HG02610 (cell line): ENCODE data around the gene CHI3L1.

Source experiments
- ATAC-seq: cut with Tn5 transposase; IDR thresholded peaks from one replicate; pipeline ENCODE4 v1.9.1; 2021; ENCODE audit warnings: mild to moderate bottlenecking, moderate library complexity; ENCODE audit not compliant: unreplicated experiment

The CHI3L1 gene

DNA sequence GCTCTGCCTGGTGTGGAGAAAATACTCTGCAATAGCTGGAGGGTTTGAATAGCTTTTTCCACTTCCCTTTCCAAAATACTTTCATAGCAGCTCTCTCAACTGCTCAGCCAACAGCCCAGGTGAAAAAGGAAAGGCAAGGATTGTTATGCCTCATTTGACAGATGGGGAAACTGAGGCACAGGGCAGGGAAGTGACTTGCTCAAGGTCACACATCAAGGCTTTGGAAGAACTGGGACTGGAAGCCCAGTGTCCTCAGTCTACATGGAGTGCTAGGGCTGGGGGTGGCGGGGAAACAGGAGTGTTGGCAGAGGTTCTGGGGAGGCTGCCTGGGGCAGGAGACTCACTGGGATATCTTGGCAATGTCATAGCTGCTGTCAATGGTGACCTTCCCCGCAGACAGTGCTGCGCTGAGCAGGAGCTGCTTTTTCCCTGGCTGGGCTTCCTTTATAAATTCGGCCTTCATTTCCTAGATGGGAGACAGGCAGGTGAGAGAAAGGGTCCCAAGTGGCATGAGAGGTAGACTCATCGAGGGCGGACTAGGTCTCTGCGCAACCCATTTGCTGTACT is 4.0 kb downstream of the CHI3L1 start:
- no peak for ATAC-seq

DNA sequence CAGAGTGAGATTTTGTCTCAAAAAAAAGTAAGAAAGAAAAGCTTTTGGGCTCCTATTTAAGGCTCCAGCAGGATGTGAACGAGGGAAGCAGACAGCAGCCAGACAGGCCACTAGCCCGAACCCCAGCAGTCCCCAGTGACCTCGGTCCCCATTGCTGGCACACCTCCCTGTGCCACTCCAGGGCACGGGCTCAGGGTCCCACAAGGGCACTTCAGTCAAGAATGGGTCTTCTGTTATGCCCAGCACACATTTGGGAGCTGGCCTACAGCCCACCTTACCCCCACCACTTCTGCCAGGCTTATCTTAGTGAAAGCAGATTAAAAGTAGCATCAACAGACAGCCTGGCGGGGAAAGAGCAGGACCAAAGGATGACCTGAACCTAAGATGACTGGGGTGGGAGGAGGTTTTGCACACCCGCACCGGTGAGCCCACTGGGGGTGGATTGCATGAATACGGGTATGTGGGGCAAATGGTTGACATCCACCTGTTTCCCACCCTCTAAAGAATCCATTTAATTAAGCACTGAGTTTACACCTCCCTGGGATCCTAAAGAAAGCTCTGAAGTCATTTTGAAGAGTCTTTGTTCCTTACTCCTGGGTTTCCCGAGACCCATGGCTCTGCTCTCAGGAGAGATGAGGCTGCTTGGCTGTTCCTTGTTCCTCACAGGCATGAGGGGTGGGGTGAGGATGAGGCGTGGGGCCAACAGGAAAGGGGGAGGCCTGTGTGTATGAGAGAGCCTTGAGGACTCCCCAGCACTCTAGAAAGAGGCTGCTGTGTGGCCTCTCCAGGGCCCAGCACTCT is 4.7 kb downstream of the CHI3L1 start:
- no peak for ATAC-seq

DNA sequence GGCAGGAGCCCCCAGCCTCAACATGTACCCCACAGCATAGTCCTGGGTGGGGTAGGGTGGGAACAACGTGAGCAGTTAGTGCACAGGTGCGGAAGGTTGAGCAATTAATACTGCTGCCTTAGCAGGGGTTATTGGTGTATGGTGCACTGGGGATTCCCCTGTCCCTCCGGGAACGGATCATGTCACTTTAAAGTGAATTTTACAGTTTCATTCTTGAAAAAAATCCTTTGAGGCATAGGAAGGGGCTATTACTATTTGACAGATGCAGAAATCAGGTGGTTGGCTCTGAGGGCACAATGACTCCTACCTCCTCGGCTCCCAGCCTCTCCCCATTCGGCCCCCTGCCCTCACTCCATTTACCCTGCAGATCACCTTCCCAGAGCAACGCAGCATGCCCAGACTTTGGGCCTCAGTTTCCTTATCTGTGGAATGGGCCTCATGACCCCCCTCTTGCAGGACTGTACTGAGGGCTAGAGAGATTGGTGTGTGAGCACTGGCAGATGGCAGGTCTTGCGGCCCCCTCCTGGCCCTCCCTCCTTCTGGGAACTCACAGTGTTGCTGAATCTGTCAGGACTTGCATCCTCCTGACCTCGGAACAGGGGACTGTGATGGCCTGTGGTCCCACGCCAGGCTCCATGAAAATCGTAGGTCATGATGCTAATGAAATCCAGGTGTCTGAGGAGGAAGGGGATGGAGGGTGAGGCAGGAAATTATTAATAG is 5.7 kb downstream of the CHI3L1 start:
- no peak for ATAC-seq

DNA sequence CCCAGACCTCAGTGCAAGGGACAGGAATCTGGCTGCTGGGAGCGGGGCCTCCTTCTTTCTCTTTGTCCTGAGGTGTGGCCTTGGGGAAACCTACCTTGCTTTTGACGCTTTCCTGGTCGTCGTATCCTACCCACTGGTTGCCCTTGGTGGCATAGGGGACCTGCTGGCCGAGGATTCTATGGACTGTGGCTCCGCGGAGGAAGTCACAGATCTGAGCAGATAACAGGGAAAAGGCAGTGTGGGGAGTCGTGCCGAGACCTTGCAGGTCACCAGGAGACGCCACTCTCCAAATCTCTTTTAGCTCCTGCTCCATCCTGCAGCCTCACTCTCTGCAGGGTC is 6.9 kb downstream of the CHI3L1 start:
- ATAC-seq, result no peak

DNA sequence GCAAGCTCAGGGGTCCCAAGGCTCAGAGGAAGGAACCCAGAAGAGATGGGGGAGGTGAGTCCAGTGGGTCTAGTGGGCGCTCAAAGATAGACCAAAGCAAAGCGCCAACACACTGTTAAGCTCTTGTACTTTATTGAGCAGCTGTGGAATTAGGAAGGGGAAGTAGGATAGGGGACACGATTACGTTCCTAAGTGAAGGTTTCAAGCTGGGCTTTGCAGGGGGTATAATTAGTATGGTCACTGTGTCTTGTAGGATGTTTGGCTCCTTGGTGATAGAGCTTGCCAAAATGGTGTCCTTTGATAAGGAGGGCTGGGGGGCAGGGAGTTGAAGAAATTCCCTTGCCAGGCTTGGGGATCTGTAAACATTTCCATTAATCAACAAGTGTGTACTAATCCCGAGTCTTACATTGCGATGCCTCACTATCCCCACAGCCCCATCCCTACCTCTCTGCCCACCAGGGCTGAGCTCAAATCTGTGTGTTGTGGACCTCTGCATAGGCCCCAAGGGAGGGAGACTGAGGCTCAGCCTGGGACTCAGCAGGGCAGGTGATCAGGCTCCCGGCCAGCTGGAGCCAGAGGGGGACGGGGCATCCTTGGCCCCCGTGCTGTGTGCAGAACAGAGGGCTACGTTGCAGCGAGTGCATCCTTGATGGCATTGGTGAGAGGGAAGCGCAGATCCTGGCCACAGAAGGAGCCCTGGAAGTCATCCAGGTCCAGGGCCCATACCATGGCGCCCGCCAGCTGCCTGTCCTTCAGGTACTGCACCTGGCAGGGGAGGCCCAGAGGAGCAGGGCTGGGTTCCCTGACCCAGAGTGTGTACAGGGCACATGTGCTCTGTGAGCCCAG is 7.5 kb downstream of the CHI3L1 start:
- ATAC-seq, result no peak

DNA sequence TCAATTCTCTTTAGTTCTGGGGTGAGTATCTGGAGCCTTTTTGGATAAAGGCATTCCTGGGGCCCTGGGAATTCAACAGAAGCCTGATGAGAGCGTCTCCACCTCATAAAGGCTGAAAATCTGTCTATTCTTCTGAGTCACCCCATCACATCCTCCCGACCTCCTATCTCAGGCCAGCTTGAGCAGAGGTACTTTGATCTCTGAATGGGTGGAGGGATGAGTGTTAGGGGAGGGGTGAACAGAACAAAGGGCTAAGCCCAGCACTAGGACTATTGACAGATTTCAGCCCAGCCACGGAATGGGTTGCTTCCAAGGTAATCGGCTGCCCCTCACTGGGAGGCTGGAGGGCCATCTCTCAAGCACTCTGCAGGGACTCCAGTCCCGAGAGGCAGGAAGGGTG is 8.4 kb downstream of the CHI3L1 start:
- no peak for ATAC-seq

DNA sequence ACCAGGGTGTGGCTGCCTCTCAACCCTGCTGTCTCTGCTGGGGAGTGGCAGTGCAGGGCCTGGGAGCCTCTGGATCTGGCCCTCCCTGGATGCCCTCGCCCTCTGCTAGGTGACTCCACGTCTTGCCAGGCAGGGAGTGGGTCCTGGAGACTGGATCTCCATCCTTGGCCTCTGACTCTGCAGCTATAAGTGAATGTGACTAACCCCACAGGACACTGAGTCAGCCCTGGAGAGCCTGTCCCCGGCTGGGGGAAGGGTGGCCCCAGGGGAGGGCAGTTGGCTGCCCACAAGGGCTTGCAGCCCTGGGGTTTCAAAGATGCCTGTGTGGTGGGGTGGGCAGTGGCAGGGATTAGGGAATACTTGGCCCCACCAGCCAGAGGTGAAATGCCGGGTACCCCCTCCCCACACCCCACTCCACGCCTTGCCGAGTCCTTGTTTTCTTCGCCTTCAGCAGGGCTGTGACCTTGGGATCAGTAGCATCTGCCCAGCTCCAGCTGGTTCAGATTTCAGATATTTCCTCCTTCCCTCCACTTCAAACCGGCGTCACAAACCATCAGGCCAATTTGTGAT is 8.9 kb downstream of the CHI3L1 start:
- ATAC-seq, result no peak

DNA sequence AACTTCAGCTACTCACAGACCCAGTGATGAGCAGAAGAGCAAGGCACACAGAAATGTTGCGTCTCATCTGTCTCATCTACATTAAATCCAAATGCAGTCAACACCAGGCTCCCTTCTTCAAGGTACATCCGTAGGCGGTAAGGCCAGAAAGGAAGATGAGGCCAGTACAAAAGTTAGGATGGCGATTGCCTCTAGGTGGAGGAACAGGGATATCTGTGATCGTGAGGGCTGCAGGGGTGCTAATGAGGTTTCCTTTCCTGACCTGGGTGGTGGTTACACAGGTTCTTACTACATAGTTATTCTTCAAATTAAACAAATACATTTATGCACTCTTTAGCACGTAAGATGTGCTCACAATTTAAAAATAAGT is 9.5 kb downstream of the CHI3L1 start:
- ATAC-seq, result no peak

DNA sequence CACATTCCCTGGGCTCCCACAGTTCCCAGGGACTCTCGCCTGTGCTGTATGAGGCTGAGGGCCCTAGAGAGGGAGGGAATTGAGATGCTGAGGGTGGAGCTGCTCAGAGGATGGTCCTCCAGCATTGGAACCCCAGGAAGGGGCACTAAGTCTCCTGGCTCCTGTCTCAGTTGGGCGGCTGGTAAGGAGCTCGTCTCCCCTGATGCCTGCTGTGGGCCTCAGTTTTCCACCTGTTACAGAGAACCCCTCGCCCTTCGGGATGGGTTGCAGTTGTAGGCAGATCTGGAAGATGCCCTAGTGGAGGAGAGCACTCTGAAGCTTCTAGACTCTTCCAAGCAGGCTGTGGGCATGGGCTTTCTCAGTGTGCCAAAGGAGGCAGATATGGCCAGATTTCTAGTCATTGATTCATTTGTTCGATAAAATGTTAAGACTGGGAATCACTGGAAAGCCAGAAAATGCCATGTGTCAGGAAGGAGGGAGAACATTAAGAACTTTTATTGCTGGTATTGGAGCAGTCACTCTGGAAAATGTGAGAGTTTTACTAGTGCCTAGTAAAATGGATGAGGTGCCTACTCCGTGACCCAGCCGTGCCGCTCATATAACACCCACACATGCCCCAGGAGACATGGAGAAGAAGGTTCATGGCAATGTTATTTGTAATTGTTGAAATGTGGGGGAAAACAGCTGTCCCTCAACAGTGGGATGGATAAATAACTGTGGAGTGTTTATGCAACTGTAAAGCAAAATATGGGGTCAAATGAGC is 10.1 kb downstream of the CHI3L1 start:
- ATAC-seq, result no peak

DNA sequence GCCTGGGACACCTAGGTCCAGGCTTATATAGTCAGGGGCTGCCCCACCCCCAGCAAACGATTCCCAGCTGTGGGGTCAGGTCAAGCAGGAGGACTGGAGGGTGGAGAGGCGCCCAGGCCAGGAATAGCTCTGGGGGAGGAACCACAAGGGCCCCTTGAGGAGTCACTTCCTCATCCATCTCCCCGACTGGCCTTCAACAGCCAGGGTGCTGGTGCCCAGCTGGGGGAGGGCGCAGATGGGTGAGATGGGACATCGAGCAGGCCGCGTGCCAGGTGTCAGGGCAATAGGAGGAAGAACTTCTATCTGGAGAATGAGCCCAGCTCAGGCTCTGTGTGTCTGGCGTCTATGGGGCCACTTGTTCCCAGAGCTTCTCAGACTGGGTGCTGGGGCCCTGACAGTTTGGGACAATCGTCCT is 10.7 kb downstream of the CHI3L1 start:
- no peak for ATAC-seq

DNA sequence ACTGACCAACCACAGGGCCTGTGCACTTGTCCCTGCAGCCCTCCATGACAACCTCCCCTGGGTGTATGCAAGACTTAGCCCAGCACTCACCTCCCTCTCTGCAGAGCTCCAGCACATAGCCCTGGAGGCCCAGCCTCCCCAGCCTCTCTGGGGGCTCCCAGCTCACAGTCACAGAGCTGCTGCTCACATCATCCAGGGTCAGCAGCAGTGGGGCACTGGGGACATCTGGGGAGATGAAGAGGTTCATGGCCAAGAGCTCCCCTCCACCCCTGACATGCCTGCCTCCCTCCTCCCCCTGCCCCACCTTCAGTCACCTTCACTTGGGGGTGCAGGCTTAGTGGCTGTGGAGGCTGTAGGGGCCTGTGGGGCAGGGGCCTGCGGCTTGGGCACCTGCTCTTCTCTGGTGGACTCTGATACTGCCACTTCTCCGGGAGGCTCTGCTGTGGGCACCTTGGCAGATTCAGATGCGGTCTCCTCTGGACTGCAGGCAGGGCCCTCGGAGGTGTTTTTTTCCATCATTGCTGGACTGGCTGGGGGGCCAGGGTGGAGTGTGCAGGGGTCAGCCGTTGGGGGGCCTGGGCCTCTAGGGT is 11.2 kb downstream of the CHI3L1 start, which contains the start of gene MYBPH:
Gene MYBPH (minus strand): TSS at position 590 of the 590 bp plus-strand sequence. CDS start 71 bp downstream, at position 519.
- no peak for ATAC-seq

DNA sequence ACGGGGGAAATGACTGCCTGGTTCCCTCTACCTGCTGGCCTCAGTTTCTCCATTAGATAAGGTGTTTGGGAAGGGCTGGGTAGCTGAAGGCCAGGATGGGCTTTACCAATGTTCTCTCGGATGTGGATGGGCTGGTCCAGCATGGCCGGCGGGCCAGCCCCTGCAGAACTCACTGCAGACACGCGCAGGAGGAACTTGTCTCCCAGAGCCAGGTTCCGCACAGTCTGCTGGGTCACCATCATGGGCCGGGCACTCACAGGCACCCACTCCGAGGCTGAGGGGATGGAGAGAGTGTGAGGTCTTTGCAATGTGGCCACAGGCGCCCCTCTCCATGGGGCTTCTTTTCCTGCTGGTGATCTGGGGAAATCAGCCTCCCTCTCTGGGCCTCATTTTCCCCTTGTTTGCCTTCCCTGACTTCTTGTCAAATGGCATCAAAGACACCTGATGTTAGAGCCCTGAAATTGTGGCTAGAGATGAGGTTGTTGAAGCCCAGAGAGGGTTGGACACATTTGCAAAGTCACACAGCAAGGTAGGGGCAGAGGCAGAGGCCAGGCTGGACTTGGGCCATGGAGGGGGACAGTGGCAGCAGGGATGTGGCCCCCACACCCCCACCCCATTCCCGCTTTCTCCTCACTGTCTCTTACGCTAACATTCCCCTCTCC is 12.0 kb downstream of the CHI3L1 start:
- no peak for ATAC-seq

DNA sequence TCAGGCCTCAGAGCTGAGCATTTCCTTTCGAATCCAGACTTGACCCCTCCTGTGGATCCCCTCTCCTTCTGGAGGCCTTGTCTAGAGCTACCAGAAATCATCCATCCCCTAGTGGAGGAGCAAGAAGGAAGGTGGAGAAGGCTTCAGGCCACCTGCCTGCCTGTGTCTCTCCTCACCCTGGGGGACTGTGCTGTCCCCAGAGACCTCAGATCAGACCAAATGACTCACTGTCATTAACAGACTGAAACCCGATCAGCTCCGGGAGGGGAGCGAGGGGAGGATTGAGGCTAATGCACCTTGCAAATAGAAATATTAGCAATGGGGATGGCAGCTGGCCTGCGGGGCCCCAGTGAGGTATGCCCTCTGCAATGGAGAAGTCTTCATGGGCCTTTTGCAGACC is 12.9 kb downstream of the CHI3L1 start:
- ATAC-seq, result peak; percentile 88

DNA sequence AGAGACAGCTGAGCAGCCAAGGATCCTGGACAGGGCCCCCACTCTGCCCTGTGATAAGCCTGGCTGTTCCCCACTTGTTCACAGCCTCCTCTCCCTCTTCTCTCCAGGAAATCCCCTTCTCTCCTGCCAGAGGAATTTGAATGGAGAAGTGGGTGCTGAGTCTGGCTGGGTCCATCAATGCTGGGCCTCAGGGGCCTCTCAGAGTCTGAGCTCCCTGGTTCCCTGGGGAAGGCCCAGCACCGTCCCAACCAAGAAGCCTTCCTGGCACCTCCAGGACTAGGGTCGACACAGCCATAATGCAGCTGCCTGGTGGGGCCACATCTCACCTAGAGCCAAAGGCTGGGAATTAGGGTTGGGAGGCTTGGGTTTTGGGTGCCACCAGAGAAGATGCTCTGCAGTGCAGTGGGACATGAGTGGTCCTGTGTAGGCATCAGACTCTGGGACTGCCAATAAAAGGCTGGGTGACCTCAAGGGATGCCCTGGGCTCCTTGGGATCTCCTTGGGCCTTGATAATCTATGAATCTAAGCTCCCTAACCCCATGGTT is 13.4 kb downstream of the CHI3L1 start:
- ATAC-seq, result no peak

DNA sequence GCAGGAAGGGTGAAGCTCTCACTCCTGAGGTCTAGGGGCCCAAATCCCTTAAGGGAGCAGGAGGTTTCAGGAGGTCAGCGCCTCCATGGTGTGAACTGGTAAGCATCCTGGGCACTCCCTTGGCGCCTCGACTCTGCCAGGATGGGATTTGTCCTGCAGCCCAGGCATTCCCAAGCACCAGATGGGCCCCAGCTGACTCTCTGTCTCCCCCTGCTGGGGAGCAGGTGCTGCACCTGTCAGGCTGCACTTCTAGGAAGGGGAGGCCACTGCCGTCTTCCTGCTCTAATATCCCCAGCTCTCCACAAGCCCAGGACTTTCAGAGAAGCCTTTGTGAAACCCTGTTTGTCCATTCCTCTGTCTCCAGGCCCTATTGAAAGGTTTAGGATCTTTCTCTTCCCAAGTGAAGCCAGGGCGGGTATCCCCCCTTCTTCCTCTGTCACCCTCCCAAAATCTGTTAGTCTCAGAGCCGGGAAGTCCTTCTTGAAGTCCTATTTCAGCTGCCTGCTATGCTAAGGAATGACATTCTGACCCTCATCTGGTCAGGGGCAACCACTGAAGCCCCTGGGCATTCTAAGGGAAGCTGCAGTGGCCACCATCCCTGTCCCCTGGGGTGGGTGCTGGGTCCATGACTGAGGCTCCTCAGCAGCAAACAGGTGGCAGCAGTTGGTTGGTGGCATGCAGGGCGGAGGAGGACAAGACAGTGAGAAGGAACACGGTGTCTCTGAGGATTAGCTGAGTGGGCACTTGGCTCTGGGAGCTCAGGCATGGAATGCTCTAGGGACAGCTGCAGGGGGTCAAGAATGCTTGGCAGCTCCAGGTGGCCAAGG is 14.1 kb downstream of the CHI3L1 start:
- ATAC-seq, result no peak

DNA sequence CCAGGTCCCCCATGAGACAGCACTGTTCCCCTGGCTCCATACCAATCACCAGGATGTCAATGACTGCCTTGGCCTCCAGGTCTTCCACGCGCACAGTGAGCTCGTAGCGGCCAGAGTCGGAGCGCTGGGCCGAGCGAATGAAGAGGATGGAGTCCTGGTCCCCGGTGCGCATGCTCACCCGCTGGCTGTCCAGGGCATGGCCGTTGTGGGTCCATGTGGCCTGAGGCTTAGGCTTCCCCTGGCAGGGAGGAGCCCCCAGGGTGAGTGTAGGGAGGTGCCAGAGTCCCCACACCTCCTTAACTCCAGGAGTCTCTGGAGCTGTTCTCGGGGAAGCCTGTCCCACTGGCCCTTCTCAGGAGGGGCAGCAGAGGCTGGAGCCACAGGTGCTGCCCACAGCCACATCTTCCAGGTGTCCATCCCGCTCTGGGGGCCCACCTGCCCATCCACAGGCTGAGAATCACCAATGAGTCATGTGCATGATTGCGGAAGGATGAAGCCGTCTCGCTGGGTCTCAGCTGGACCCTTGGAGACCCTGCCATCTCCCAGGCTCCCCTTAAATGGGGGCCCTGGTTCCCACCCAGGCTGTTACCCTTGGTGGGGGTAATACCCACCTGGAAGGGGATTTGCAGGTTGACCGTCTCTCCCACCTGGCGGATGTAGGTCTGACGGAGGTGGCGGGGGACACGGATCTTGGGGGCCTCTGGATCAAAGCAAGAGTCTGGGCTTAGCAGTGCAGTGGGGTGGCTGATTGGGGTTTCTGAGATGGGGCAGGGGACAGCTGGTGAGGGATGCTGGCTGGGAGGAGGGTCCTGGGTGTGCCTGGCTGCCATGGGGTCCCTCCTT is 14.9 kb downstream of the CHI3L1 start:
- ATAC-seq, result no peak

DNA sequence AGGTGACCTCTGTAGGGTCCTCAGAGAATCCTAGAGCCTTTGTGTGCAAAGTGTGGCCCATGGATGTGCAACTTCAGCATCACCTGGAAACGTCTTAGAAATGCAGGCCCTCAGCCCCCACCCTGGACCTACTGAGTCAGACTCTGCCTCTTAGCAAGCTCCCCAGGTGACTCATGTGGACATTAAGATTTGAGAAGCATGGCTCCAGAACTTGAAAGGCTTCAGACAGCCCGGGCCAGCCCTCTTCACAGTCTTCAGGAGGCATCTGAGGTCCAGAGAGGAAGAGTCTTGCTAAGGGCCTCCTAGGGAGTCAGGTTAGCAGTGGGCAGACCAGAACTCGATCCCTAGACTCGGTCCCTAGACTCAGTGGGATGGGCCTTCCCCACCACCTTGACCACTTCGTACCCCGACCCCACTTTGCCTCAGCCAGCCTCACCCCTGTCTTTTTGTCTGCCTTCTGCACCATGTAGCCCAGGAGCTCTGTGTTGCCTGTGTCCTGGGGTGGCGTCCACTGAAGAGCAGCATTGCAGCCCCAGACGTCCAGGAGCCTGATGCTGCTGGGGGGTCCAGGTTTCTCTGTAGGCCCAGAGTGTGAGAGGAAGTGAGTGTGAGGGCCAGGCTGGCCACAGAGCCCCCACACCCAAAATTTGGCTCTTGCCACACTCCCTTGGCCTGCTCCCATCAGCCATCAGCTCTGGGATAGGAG is 15.7 kb downstream of the CHI3L1 start:
- ATAC-seq, result no peak
